DMS 273 (cell line): ENCODE measurements around the gene CDC16.
A peak's percentile ranks its signal among the peaks of the same experiment; 100 is the strongest.

Experiments
- DNase-seq: peaks from one replicate; lab custom pipeline; 2025; ENCODE audit not compliant: unreplicated experiment; lab: John Stamatoyannopoulos, UW

CDC16 gene

GRCh38 chr13:114296902-114297301, 62.2 kb downstream of the CDC16 start:
- DNase-seq: no peak

DNA sequence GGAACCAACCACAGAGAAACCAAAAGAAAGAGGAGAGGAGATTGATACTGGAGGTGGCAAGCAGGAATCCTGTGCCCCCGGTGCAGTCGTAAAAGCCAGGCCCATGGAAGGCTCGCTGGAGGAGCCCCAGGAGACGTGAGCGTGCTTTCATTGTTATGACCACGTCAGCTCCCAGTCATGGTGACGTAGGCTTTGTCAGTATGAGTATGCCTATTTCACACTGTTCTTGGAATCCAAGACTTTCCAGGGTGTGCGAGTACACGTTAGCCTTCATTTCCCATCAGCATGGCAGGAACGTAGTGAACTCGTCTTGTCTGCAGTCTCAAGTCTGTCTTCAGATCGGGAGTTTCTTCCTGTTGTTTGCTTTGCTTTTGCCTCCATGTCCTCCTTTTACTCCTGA, 64.2 kb downstream of the CDC16 start:
- DNase-seq: no peak

DNA sequence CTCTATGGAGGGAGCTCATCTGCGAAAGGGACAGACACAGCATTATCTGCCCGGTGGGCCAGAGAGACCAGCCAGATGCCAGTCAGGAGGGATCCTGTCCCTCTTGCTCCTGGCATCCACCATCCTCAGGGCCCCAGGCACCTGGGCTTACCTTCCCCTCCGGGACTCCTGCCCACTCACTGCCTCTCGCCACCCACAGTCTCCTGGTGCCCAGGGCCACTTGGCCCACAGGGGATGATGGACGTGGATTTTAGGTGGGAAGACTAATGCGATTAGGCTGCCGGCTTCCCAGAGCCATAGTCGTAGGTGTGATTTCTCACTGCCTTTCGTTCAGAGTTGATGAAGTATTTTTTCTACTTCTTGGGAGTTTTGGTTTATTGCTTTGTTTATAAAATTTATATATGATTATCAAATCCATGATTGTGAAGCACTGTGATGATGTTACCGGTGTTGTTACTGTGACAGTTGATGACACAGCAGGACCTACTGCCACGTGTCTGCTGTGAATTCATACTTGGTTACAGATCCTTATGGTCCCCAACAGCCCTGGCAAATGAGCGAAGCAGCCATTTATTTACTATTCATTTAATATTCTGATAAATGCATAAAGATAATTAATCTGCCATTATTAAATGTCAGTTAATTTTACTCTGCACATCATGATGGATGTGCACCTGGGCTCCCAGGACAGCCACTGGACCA, 65.1 kb downstream of the CDC16 start:
- no peak for DNase-seq

DNA sequence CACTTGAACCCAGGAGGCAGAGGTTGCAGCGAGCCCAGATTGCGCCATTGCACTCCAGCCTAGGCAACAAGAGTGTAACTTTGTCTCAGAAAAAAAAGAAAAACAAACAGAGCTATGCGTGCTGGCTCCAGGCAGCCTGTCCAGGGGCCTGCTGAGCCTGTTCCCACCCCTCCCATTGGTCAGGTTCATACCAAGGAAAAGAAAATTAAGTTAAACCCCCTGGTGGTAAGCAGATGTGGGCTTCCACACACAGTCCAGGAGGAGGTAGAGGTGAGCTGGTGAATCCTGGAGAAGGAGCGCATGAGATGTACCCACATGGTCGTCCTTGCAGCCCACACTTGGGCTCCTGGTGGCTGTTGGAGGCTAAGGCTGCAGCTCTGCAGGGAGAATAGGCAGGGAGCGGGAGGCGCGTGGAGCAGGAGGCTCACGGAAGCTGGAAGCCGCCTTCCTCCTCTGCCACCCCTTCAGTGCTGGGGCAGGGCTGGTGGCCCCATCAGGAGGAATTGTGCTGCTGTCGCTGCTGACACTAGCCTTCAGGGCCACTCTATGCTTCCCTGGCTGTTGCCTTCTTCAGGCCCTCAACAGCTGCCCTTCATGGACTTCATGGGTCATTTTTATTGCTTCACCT, 69.1 kb downstream of the CDC16 start:
- DNase-seq: no peak

- no peak for DNase-seq
Observed at GRCh38 chr13:114304346-114305034, 69.8 kb downstream of the CDC16 start.

DNA sequence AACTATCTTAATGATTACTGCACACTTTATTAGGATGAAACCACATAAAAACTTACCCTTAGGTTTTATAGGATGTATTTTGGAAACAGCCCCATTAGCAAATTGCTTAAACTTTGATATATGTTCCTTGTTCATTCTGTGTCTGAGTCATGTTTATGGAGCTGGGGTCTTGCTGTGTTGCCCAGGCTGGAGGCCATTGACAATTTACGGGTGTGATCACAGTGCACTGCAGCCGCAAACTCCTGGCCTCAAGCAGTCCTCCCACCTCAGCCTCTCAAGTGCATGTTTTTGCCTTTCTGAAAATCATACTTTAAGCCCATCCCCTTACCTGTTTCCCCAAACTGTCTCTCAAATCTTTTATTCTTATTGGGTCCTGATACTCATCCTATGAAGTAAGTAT, 74.4 kb downstream of the CDC16 start:
- no peak for DNase-seq

- peak; percentile 85 for DNase-seq
Observed at GRCh38 chr13:114309806-114310410, 75.2 kb downstream of the CDC16 start.

GRCh38 chr13:114310956-114311355, 76.3 kb downstream of the CDC16 start:
- DNase-seq: no peak

GRCh38 chr13:114311387-114311786, 76.7 kb downstream of the CDC16 start:
- DNase-seq: no peak

DNA sequence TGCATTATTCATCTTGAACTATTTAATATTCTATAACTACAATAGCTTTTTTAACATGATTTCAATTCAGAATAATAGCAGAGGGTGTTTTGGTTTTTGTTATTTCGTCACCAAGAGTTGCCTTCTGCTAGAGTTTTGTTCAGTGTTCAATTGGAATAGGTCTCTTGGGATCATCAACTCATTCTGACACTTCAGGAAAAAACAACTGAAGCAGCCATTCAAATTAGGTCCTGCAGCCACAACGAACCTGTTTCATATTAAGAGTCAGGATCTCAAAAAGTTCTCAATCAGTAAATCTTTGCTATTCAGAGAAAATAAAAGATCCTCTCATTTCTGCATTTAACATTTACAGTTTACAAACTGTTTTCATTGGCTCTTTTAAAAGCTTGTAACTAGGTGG, 77.2 kb downstream of the CDC16 start:
- peak; percentile 43 for DNase-seq

GRCh38 chr13:114313061-114313860, 78.6 kb downstream of the CDC16 start:
- no peak for DNase-seq

DNA sequence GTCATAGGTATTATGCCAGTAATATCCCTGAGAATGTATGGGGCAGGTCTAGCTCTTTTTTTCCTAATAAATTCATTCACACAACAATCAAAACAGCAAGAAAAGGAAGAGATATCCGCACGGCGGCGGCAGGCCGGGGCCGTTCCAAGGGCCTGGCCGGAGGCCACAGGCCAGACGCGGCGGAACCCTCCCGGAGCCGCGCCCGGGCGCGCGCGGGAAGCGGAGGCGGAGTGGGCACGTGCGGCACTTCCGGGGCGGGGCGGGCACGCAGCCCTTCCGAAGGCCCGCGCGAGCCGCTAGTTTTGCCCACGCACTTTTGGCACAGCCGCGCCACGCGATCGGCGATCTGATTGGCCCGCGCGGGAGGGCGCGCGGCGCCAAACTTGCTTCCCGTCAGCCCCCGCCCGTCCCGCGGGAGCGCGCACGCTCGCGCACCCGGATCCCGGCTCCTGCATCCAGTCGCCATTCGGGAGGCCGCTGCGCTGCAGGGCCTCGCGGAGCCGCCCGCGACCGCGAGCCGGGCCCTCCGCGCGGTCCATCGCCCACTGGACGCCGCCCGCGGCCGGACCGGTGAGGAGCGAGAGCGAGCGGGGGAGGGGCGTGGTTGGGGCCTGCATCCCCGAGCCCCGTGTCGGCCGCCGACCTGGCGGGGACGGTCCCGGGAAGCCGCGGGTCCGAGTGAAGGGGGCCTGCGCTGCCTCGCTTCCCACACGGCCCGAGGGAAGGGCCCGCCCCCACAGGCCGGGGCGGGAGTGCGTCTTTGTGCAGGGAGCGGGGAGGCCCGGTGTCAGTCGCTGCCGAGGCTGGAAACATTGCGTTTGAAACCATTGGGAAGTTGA, 79.6 kb downstream of the CDC16 start, which contains the start of gene CHAMP1:
Gene CHAMP1 (plus strand): TSS at position 430 of the 839 bp plus-strand sequence. CDS start 9,340 bp downstream, outside the sequence.
- peak; percentile 98 for DNase-seq

- DNase-seq: no peak
Observed at GRCh38 chr13:114315074-114315785, 80.5 kb downstream of the CDC16 start.

- DNase-seq: no peak
Observed at GRCh38 chr13:114318624-114319023, 83.9 kb downstream of the CDC16 start.

- no peak for DNase-seq
Observed at GRCh38 chr13:114319441-114319913, 84.8 kb downstream of the CDC16 start.

DNA sequence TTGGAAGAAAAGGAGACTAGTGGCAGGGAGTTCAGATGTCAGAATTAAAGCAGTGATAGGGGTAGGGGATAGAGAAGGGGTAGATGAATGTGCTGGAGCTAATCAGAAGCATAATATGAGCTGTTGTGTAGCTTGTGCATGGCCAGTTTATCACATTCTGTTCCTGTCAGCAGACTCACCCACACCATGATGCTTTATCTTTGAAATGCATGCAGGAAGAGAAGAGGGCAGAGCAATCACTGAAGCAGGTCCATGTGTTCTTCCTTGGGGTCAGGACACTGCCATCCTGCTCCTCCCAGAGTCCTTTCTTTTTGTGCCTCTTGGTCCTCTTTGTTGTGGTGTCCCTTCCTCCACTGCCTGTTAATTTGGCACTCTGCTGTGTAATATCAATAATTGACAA, 85.4 kb downstream of the CDC16 start:
- DNase-seq: no peak

DNA sequence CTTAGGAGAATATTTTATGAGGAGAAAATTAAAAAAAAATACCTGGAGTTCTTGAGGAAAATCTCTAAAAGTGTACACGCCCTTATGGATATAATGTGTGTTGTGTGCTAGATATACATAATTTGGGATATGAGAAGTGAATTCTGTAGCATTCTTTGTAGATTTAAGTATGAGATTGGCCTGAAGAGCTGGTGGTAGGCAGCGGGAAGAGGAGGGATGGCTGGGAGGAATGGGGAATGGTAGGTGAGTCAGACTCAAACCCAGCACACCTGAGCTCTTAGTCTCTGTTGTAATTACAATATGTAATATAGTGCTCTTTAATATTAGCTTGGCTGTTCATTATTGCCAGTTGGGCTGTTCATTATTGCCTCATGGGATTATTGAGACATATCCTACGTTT, 86.6 kb downstream of the CDC16 start:
- DNase-seq: no peak
